K562 (cell line): ENCODE data around the gene DNAI1.

Source experiments
- BACH1 ChIP-seq: fragments of 200-800 bp; sonication (Bioruptor generic); IDR thresholded peaks from 2 replicates; pipeline ENCODE4 v1.6.1; 2016; ENCODE audit warnings: missing genetic modification characterization, missing compliant biosample characterization
- CREB1 ChIP-seq, 2 experiments: sonication (generic) in 1 of 2; formaldehyde crosslinking in 1 of 2; IDR thresholded peaks; 2 replicates each; pipeline versions ENCODE4 v1.6.1 to v1.8.0; 2012 to 2022; ENCODE audit warnings: inconsistent platforms in 1 of 2, mild to moderate bottlenecking in 1 of 2, missing genetic modification reagents in 1 of 2, moderate library complexity in 1 of 2
- HIVEP1 ChIP-seq: fragments of 250-450 bp; sonication (Bioruptor Pico); IDR thresholded peaks from 2 replicates; pipeline ENCODE4 v1.4.0; 2020; ENCODE audit warnings: mild to moderate bottlenecking
- USF2 ChIP-seq: sonication (generic); formaldehyde crosslinking; IDR thresholded peaks from 2 replicates; pipeline ENCODE4 v1.5.0; 2020; ENCODE audit warnings: missing genetic modification reagents
- ZNF232 ChIP-seq: sonication (generic); formaldehyde crosslinking; IDR thresholded peaks from 2 replicates; pipeline ENCODE4 v1.8.0; 2022; ENCODE audit warnings: mild to moderate bottlenecking, missing genetic modification reagents
- TF ChIP-seq, protein P1 (sequence below), 2 experiments: fragments of 450-650 bp in 1 of 2; sonication (generic) in 1 of 2; formaldehyde crosslinking in 1 of 2; IDR thresholded peaks in 1 of 2; conservative IDR thresholded peaks in 1 of 2; 2 replicates each; pipeline versions ENCODE4 v1.6.1 to v1.8.1; 2016 to 2023; ENCODE audit warnings: mild to moderate bottlenecking in 2 of 2, moderate library complexity in 2 of 2, inconsistent platforms in 1 of 2, missing genetic modification reagents in 1 of 2
- TF ChIP-seq, protein P2 (sequence below): sonication (generic); formaldehyde crosslinking; IDR thresholded peaks from 2 replicates; pipeline ENCODE4 v1.8.0; 2022; ENCODE audit warnings: missing genetic modification reagents, mild to moderate bottlenecking, moderate library complexity, borderline replicate concordance

DNA sequence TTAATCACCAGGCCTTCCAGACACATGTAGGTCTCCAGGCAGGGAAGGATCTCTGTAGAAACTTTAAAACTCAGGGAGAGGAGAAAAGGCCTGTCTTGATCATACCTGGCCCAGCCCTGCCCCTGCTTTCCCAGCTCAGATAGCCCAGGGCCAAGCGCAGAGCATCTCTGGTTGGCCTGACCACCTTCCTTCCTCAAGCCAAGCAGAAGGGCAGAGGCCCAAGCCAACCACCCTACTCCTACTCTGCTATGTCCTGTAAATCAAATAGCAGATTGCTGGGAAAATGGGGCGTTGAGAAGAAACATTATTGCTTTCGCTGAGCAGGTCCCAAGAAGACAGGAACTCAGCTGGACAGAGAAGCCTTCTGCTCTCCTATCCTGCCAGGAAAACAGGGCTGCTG lies 49.9 kb downstream of the DNAI1 start:
- no peak for TF ChIP-seq ZNF232 (CRISPR knock-in tag)
- TF ChIP-seq USF2 (CRISPR knock-in tag) = no peak
- TF ChIP-seq, protein P1, sequence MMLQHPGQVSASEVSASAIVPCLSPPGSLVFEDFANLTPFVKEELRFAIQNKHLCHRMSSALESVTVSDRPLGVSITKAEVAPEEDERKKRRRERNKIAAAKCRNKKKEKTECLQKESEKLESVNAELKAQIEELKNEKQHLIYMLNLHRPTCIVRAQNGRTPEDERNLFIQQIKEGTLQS (IDR thresholded peaks at IDR 0.05) = no peak
- TF ChIP-seq, protein P1 (CRISPR knock-in tag; conservative IDR thresholded peaks at IDR 0.05) = no peak
- TF ChIP-seq, protein P2, sequence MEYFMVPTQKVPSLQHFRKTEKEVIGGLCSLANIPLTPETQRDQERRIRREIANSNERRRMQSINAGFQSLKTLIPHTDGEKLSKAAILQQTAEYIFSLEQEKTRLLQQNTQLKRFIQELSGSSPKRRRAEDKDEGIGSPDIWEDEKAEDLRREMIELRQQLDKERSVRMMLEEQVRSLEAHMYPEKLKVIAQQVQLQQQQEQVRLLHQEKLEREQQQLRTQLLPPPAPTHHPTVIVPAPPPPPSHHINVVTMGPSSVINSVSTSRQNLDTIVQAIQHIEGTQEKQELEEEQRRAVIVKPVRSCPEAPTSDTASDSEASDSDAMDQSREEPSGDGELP (CRISPR knock-in tag) = no peak
- TF ChIP-seq HIVEP1 = no peak
- TF ChIP-seq CREB1 (IDR thresholded peaks at IDR 0.05) = no peak
- TF ChIP-seq CREB1 (CRISPR knock-in tag; IDR thresholded peaks at IDR 0.05) = no peak
- TF ChIP-seq BACH1 = no peak
